Putamen (tissue), 1 donor: Measurements from ENCODE around the gene NEUROD2.

Experiments used
- DNase-seq: peaks from one replicate; pipeline ENCODE4 v3.0.0-alpha.2; 2016; ENCODE audit warnings: low spot score

Gene NEUROD2

GRCh38 chr17:39579318-39580081 lies 28.2 kb downstream of the NEUROD2 start:
- DNase-seq = no peak

DNA sequence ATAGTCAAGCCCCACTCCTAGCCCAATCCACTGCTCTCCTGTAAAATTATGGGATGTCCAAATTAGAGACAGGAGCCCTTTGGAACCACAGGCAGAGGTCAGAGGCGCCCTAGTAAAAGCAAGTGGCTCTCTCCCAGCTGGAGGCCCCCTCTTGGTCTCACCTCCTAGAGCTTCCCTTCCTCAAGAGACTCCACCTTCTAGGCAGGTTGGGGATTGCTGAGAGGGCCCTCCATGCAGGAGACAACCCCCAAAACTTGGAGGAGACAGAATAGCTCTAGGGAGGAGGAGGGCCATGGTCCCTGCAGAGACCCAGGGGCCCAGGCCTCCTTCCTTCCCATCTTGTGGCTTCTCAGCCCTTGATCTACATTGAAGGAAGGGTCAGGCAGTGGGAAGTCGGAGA lies 29.4 kb downstream of the NEUROD2 start:
- no peak for DNase-seq

GRCh38 chr17:39576187-39576586 lies 31.5 kb downstream of the NEUROD2 start:
- no peak for DNase-seq

DNA sequence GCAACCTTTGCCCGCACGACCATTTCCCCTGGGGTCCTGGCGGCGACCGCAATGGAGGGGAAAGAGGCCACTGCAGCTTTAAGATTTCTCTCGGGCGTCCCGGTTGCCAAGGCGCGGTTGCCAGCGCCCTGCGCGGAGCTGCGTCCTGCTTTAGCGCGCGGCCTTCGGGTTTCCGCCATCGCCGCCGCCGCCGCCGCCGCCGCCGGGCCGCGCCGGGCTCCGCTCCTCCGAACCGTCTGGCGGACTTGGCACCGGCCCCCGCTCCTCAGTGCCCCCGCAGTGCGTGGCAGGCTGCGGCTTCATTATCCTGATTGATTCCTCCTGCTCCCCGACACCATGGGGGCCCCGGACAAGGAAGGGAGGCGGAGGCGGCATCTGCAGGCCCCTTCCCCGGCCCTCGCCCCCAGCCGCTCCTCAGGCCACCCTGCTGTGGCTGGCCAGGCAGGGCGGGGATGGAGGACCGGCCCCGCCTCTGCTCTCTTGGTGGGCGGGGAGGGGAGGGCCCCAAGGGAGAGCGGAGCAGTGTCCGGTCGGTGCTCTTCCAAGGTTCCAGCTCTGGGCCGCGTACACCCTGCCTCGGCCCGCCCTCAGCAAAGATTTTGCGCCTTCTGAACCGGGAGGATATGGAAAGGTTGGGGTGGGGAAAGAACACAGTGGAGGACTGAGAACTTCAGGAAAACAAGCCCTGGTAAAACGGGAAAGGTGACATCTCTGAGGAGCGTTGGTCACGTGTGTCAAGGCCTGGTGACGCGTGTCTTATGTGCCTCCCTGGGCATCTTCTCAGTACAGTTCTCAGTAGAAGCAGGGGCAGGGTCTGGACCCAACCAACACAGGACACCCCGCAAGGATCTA lies 34.0 kb downstream of the NEUROD2 start:
- peak; percentile 42 for DNase-seq

- DNase-seq = no peak
Observed at GRCh38 chr17:39572121-39572520, 35.6 kb downstream of the NEUROD2 start.

GRCh38 chr17:39569126-39569525 lies 38.6 kb downstream of the NEUROD2 start:
- DNase-seq = no peak

DNA sequence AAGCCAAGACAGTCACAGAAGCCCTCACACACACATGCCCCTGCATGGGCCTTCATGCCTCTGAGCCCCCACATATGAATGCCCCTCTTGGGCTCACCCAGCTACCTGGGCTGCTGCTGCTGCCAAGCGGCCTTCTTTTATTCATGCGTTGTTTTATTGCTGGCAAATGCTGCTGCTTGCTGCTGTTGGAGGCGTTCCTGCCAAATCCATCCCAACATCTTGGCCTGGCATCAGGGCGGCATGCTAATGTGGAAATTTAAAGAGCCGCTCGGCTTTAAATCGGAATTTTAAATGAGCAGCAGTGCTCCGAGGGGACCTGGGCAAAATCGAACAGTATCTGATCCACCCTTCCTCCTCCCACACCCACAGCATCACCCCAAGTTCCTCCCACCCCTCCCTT lies 39.0 kb downstream of the NEUROD2 start:
- DNase-seq = no peak

- DNase-seq = no peak
Observed at GRCh38 chr17:39566094-39566850, 41.4 kb downstream of the NEUROD2 start.

DNA sequence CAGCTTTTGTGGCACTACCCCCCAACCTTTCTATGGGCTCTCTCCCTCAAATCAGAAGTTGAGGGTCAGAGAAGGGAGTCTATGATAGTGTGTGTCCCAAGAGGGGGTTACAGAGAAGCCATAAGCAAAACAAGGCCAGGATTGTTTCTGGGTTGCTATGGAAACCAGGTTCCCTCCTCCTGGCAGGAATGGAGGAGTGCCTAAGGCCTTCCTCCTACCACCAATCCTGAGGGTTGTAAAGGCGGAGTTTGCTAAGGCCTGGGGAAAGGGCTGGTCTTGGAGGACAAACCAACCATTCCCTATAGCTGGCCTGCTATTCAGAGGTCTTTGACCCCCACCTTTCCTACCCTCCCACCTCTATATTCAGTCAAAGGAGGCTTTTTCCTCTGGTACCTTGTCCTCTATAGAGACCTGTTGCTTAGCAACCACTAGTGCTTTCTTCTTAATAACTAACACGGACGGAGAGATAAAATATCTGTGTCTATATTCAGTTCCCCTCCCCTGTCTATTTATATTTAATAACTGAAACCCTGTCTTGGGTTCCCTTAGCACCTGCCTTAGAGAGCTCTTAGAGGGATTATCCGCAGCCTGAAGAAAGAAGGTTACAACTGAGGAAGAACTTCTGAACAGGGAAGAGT lies 43.4 kb downstream of the NEUROD2 start:
- no peak for DNase-seq

GRCh38 chr17:39563476-39563875 lies 44.2 kb downstream of the NEUROD2 start:
- DNase-seq = peak; percentile 62

GRCh38 chr17:39562976-39563375 lies 44.7 kb downstream of the NEUROD2 start:
- no peak for DNase-seq

- DNase-seq = no peak
Observed at GRCh38 chr17:39562395-39562794, 45.3 kb downstream of the NEUROD2 start.

DNA sequence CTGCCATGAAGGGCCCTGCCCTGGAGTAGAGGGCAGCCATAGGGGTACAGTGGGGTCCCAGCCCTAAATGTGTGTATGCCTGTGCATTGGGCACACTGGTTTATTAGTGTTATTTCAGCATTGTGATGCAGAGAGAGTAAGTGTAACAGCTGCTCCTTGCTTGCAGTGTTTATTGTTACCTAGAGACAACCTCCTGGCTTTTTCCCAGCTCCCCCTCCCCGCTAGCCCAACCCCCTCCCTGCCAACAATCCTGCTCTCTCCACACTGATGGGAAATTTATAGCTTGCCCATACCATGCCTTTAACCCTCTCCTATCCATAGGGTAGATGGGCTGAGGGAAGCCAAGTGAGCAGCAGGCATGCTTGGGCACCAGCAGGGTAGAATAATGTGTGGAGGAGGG lies 51.3 kb downstream of the NEUROD2 start:
- no peak for DNase-seq

GRCh38 chr17:39555368-39555767 lies 52.4 kb downstream of the NEUROD2 start:
- no peak for DNase-seq
